GM12892 (cell line): ENCODE data around the gene NEURL1.

Experiments
- POLR2A ChIP-seq: IDR thresholded peaks from 2 replicates; pipeline ENCODE4 v1.6.1; 2011; ENCODE audit warnings: low read depth, low read length, control low read depth
- POLR2AphosphoS5 ChIP-seq: IDR thresholded peaks from 2 replicates; pipeline ENCODE4 v1.6.1; 2011; ENCODE audit warnings: low read depth, low read length, control low read depth

DNA sequence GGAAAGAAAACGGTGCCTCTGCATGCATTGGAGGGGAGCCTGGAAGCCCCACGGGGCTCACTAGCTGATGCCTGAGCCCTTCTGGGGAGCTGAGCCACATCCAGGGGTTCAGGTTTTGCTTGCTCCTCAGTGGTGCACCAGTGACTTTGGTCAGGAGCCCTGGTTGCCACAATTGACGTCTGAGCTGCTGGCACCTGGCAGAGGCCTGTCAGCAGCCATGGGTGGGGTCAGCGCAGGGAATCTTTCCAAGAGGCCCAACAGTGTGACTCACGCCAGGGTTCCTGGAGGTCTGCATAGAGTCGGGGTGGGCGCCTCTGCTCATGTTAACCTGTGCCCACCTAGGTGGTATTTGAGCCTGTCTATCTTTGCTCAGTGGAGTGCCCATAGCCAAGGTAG, 138.7 kb downstream of the NEURL1 start:
- TF ChIP-seq POLR2AphosphoS5 (no peak), POLR2A (no peak)
